SIG-M5 treated with dmso at 0.1 percent for 504 hours (cell line): ENCODE results near the gene TBC1D20.

Experiments
- DNase-seq: peaks from one replicate; lab custom pipeline; 2025; ENCODE audit not compliant: unreplicated experiment; lab: John Stamatoyannopoulos, UW

Gene TBC1D20

DNA sequence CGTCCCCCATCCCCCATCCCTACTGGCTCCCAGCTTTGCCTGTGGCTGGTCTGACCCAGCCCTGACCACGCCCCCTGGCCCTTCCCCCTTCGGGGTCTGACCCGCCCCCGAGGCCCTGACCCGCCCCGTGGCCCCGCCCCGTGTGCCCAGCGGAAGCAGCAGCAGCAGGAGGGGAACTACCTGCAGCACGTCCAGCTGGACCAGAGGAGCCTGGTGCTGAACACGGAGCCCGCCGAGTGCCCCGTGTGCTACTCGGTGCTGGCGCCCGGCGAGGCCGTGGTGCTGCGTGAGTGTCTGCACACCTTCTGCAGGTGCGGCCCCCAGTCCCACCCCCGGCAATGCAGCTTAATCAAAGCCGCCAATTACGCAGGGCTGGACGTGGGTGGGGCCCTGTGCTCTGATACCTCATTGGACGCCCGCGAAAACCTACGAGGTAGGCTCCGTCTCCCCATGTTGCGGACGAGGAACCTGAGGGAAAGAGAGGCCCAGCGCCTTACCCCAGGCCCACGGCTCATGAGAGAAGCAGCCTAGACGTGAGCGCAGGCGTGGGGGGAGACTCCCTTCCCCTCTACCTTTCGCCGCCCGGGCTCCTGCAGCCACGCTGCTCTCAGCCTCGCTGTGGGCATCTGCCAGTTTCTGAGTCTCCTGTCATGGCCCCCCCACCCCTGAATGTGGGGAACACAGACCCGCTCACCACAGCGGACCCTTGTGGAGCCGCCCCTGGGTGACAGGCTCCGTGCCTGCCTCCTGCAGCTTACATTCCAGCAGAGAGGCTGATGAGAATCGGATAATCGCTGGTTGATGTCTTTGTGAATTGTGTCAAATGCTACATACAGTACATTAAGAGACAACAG is 41.4 kb downstream of the TBC1D20 start:
- no peak for DNase-seq

DNA sequence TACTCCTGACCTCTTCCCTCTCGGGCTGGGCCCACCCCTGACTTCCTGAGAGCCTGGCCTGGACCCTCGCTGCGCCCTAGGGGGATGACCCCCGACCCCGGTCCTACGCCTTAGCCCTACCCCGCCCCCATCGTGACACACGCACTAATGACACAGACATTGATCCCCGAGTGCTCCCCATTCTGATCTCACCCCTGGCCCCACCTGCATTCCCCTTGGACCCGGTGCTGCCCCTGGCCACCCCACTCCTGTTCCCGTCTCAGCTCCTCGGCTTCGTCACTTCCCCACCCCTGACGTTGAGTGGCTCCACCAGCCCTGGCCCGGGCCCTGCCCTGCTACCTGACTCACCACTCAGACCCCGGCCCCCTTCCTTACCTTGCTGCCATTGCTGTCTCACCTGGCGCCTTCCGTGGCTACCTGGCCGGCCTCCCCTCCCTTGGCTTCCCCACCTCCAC is 42.1 kb downstream of the TBC1D20 start:
- no peak for DNase-seq

DNA sequence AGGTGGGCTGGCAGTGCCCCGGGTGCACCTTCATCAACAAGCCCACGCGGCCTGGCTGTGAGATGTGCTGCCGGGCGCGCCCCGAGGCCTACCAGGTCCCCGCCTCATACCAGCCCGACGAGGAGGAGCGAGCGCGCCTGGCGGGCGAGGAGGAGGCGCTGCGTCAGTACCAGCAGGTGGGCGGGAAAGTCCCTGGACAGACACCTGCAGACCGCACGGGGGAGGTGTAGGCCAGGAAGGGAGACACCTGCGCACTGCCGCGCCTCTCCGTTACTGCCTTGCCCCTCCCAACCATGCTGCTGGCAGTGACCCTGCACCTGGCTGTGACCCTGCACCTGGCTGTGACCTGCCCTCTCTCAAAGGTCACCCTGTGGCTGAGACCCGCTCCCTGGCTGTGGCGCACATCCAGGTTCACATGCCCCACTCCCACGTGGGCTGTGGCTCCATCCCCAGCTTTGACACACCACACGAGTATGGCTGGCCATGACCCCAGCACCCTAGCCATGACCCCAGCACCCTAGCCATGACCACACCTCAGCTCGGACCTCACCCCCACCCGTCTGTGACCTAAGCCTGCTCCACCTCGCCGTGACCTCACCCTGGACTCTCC is 42.7 kb downstream of the TBC1D20 start:
- DNase-seq = no peak

GRCh38 chr20:418858-419365 is 43.4 kb downstream of the TBC1D20 start:
- no peak for DNase-seq

GRCh38 chr20:417801-418342 is 44.5 kb downstream of the TBC1D20 start:
- DNase-seq = no peak

DNA sequence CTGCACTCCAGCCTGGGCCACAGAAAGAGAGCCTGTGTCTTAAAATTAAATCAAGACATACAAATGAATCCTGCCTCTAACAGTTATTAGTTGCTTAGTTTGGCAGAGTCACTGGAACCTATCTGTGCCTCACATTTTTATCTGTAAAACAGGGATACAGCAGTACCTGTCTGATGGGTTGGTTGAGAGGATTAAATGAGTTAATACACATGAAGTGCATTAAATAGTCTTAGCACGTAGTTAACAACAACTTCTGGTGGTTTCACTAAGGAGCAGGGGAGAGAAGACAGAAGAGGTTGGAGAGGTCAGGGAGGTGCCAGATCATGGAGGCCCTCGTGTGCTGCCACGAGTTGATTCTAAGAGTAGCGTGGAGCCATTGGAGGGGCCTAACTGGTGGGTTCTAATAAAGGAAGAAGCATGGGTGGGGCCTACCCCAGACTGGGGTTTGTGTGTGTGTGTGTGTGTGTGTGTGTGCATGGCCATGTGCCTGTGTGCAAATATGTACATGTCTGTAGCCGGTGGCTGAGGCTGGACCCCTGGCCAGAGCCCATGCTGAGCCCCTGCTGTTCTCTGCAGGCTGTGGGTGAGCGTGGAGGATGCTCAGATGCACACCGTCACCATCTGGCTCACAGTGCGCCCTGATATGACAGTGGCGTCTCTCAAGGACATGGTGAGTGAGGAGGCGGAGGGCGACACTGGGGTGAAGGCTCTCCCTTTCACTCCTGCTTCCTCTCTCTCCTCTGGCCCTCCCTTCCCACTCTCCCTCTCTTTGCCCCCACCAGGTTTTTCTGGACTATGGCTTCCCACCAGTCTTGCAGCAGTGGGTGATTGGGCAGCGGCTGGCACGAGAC is 45.2 kb downstream of the TBC1D20 start:
- DNase-seq = no peak

DNA sequence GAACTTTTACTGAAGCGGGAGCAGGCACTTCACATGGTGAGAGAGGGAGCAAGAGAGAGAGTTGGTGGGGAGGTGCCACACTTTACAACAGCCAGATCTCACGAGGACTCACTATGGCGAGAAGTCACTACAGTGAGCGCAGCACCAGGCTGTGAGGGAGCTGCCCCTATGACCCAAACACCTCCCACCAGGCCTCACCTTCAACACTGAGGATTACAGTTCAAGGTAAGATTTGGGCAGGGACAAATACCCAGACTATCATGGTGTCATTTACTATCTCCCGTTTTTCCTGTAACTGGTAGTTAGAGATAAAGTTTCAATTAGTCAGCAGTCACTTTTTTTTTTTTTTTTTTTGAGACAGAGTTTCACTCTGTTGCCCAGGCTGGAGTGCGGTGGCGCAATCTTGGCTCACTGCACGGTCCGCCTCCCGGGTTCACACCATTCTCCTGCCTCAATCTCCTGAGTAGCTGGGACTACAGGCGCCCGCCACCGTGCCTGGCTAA is 46.5 kb downstream of the TBC1D20 start:
- DNase-seq = peak; percentile 47

DNA sequence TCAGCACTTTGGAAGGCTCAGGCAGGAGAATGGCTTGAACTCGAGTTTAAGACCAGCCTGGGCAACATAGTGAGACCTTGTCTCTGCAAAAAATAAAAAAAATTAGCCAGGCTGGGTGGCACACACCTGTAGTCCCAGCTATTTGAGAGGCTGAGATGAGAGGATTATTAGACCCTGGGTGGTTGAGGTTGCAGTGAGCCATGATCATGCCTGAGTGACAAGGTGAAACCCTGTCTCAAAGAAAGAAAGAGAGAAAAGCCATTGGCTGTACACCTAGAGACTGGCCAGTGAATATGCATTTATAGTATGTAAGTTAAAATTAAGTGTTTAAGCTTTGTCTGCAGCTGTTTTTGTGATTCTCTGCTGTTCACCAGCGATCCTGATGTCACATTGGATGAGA is 48.2 kb downstream of the TBC1D20 start:
- DNase-seq = no peak

- DNase-seq = no peak
Observed at GRCh38 chr20:412081-412480, 50.3 kb downstream of the TBC1D20 start.

GRCh38 chr20:409697-410559 is 52.4 kb downstream of the TBC1D20 start:
- no peak for DNase-seq

DNA sequence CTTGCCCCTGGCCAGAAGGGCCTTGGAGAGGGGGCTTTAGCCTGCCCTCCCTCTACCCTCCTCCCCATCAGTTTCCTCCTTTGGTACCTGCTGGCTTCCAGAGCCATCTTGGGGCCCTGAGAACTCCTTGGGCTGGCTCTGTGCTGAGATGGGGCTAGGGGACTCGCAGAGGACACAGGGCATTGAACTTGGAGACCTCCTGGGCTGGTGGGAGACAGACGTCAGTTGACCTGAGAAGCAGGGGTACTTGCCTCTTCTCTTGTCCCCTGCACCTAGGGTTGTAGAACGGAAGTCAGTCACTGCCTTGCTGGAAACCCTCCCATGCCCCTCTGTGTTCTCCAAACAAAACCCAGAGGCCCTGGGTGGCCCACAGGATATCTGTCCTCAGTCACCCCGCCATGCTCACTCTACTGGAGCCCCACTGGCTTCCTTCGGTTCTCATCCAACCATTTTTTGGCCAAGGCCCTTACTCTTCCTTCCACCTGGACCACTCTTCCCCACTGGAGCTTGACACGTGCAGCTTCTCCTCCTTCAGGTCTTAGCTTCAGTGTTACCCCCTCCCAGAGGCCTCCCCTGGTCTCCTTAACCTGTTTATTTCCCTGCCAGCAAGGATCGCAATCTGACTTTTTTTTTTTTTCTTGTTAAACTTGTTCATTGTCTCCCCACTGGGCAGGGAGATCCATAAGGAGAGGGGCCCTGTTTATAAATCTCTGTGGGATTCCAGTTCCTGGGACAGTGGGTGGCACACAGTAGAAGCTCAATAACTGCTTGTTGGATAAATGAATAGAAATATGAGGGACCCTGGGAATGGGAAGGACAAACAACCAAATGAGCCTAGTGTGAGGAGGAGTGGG is 53.3 kb downstream of the TBC1D20 start:
- no peak for DNase-seq

GRCh38 chr20:407953-408842 is 54.1 kb downstream of the TBC1D20 start, which contains the start of gene RBCK1:
Gene RBCK1, plus strand, starts transcription at chr20:408299. Its CDS starts 459 bp downstream, at chr20:408758.
- peak; percentile 84 for DNase-seq

DNA sequence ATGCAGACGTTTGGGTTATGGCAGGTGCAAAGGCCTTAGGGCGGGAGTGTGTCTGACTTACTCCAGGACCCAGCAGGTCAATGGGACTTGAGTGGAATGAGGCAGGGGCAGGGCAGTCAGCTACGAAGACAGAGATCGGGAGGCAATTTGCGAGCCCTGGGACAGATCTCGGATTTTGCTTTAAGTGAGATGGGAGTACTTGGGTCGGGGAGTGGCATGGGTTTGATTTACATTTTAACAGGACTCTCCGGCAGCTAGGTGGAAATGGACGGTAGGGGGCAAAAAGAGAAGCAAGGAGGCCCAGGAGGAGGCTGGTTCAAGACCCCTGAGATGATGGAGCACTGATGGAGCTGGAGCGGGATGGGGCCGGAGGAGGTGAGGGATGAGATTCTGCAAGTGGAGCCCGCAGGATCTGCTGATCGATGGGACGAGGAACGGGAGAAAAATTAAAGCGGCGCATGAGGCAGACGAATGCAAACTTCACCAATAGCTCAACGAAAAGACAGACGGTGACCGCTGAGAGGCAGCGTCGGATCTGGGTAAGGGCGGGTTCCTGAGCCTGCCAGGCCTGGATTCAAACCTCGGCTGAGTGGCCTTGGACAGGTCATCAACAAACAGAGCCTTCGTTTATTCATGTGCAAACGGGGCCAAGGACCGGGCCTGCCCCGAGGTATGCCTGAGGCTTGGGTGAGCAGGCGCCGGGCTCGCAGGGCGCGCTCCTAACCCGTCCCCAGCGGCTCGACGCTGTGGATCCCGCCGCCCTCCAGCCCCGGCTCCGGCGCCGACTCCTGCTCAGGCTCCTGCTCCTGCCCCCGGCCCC is 55.0 kb downstream of the TBC1D20 start:
- DNase-seq = peak; percentile 79

- DNase-seq = no peak
Observed at GRCh38 chr20:406200-407132, 55.9 kb downstream of the TBC1D20 start.

DNA sequence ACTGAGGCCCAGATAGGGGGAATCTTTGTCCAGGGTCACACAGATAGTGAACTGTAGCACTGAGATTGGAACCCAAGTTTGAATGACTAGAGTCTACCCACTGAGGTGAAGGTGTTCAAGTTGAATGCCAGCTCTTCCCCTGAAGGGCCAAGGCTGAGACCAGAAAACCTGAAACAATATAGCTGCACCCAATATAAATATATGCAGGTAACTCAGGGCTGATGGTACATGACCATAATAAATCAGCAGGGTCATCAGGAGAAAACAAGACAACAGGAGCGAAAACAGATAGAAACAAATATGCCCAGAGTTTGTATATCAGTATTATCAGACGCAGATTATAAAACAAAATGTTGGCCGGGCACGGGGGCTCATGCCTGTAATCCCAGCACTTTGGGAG is 58.2 kb downstream of the TBC1D20 start:
- DNase-seq = no peak

- DNase-seq = no peak
Observed at GRCh38 chr20:403582-403957, 58.8 kb downstream of the TBC1D20 start.
